Osteocyte (in vitro differentiated cells): ENCODE results near the gene GDPD2. TPM values are rescaled to one million over a fixed set of nuclear protein-coding genes. Genes with fewer than 3 reads are reported as not detected.

Experiments used
- DNase-seq: peaks from one replicate; pipeline ENCODE4 v3.0.0; 2021; ENCODE audit warnings: mixed read lengths; ENCODE audit not compliant: unreplicated experiment; ENCODE audit errors: extremely low spot score
- H3K27ac Mint-ChIP-seq: one replicate; pipeline ENCODE4 v1.8.0; 2021; ENCODE audit warnings: mild to moderate bottlenecking, mixed read lengths; ENCODE audit not compliant: unreplicated experiment
- H3K27me3 Mint-ChIP-seq: one replicate; pipeline ENCODE4 v1.8.0; 2021; ENCODE audit warnings: mixed read lengths; ENCODE audit not compliant: unreplicated experiment
- H3K36me3 Mint-ChIP-seq: one replicate; pipeline ENCODE4 v1.8.0; 2021; ENCODE audit warnings: mixed read lengths; ENCODE audit not compliant: unreplicated experiment
- H3K4me1 Mint-ChIP-seq: one replicate; pipeline ENCODE4 v1.8.0; 2021; ENCODE audit warnings: mixed read lengths; ENCODE audit not compliant: unreplicated experiment
- H3K4me3 Mint-ChIP-seq: one replicate; pipeline ENCODE4 v1.8.0; 2021; ENCODE audit warnings: mild to moderate bottlenecking, moderate library complexity, mixed read lengths; ENCODE audit not compliant: unreplicated experiment
- H3K9me3 Mint-ChIP-seq: one replicate; pipeline ENCODE4 v1.8.0; 2021; ENCODE audit warnings: mixed read lengths; ENCODE audit not compliant: unreplicated experiment
- CTCF ChIP-seq: fragments of 200-600 bp; sonication (generic); IDR thresholded peaks from 2 replicates; pipeline ENCODE4 v1.5.0; 2021; ENCODE audit warnings: antibody characterized with exemption, mild to moderate bottlenecking, moderate library complexity
- total RNA-seq: library from RNA; stranded (reverse); gene quantifications from 2 replicates; pipeline ENCODE4 v1.2.1, GENCODE V29; 2021

GDPD2 gene
- total RNA-seq, 1 donor from 2014 or later: not detected

DNA sequence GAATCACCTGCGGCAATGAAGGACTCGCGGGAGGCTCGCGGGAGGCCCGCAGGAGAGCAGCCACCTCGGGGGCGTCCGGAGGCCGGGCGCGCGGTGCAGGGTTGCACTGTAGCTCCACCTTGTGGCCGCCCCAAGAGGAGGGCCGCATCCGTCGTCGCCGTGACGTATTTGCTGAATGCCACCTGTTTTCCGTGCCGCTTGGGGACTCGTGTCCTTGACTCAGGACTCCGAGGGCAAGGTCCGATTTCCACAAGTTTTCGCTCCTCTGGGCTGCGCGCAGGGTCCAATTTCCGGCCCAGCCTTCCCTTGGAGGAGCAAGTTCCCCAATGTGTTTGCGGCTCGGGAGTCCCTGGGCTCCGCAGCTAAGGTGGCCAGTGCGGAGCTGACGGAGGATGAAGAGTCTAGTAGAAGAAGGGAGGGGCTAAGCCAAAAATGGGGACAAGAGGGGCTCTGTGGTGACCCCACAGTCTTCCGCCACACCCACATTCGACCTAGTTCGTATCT, 10.8 kb downstream of the GDPD2 start:
- no peak for DNase-seq

DNA sequence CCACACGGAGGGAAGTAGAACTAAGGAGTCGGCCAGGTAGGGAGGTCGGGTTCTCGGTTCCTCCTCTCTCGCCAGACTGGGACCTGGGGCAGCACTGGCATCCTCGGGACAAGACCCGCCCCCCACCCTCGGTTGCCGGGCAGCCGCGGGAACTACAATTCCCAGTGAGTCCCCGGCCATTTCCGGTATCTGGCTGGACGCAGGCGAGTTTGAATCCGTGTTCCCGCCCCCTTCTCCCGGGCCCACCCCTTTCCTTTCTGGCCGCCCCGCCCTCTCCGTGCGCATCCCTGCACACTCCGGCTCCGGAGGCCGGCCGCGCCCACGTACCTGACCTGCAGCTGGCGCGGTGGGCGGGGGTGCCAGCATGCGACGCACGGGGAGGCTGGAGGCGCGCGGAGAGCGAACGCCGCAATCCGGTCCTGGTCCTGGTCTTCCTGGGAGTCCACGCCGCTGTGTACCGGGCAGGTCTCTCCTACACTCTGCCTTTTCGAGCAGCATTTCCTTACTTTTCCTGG, 11.3 kb downstream of the GDPD2 start:
- TF ChIP-seq CTCF: no peak
- Mint-ChIP-seq H3K27me3 (peaks cover 2% of the 10 kb centered on the region), H3K27ac (peak overlapping the region; percentile 97), H3K9me3 (peaks cover 24% of the 10 kb centered on the region), H3K4me3 (peak overlapping the region; percentile 86), H3K4me1 (peaks cover 8% of the 10 kb centered on the region), H3K36me3 (no peaks in the 10 kb centered on the region)
- DNase-seq: peak; percentile 91

More for the DNA sequence above, 10.8 kb downstream of the GDPD2 start:
- H3K36me3 Mint-ChIP-seq: no peaks in the 10 kb centered on the region
- H3K27ac Mint-ChIP-seq: peak overlapping the region; percentile 97
- H3K4me3 Mint-ChIP-seq: peak overlapping the region; percentile 86
- peaks cover 26% of the 10 kb centered on the region for H3K9me3 Mint-ChIP-seq
- H3K4me1 Mint-ChIP-seq: peaks cover 8% of the 10 kb centered on the region
- no peaks in the 10 kb centered on the region for H3K27me3 Mint-ChIP-seq
- peak; percentile 78 for TF ChIP-seq CTCF

DNA sequence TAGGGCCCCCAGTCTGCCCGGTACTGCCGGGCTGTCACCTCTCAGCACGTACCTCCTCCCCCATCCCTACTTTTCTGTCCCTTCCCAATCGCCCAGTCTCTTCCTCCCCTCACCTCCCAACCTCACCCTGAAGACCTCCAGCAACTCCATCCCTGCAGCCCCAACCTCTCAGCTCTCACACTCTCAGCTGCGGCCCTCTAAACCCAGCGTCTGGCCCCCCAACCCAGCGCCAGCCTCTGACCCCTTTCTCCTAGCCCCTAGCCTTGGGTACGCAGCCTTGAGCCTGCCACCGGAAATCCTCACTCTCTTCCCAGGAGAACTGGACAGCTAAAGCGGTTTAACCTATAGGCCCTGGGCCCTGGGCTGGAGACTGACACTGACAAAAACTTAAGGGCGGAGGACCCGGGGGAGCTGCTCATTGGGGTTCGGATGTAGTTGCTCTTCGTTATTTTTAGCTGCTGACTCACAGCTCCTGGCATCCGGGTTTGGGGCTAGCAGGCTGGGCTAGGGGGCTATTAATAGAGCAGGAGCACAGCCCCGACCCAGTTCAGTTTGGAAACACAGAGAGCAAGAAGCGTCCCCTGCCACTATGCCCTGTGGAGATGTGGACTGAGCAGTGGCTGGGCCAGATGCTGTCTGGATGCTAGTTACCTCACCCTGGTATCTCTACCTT, 11.9 kb downstream of the GDPD2 start:
- H3K27ac Mint-ChIP-seq: peak overlapping the region; percentile 82

GRCh38 chrX:70436343-70436742, 13.2 kb downstream of the GDPD2 start:
- Mint-ChIP-seq H3K4me1 (peaks cover 8% of the 10 kb centered on the region), H3K36me3 (no peaks in the 10 kb centered on the region), H3K27me3 (peaks cover 8% of the 10 kb centered on the region), H3K4me3 (no peak overlapping the region), H3K27ac (no peak overlapping the region), H3K9me3 (peaks cover 19% of the 10 kb centered on the region)
- no peak for TF ChIP-seq CTCF
- DNase-seq: no peak

More for the DNA sequence above, 11.9 kb downstream of the GDPD2 start:
- H3K9me3 Mint-ChIP-seq: peaks cover 23% of the 10 kb centered on the region
- peak overlapping the region; percentile 86 for H3K4me3 Mint-ChIP-seq
- no peak for DNase-seq
- TF ChIP-seq CTCF: no peak
- H3K4me1 Mint-ChIP-seq: peaks cover 8% of the 10 kb centered on the region
- peaks cover 2% of the 10 kb centered on the region for H3K27me3 Mint-ChIP-seq
- no peaks in the 10 kb centered on the region for H3K36me3 Mint-ChIP-seq

DNA sequence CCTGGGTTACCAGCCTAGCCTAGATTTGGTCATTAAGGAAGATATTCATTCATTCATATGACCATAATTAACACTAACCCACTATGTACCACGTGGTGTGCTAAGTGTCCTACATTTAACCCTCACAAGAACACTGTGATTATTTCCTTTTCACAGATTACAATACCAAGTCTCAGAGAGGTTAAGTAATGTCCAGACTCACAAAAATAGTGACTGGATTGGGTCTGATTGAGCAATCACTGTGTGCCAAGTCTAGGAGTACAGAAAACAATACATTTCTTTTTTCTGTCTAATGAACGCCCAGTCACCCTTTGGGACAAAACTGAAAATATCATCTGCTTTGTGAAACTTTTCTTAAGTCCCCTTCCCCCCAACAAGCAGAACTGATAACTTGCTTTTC, 13.9 kb downstream of the GDPD2 start:
- peaks cover 15% of the 10 kb centered on the region for H3K27me3 Mint-ChIP-seq
- no peaks in the 10 kb centered on the region for H3K36me3 Mint-ChIP-seq
- no peak overlapping the region for H3K4me3 Mint-ChIP-seq
- peaks cover 19% of the 10 kb centered on the region for H3K9me3 Mint-ChIP-seq
- DNase-seq: no peak
- TF ChIP-seq CTCF: no peak
- H3K4me1 Mint-ChIP-seq: peaks cover 8% of the 10 kb centered on the region
- H3K27ac Mint-ChIP-seq: no peak overlapping the region
